NOMO-1 (cell line): ENCODE data around the gene BRIP1.
"Not testable (repeated sequence)": the region's sequence is repeated elsewhere in the genome, so short reads cannot be mapped to it uniquely, and the experiment has no call there.

ENCODE experiments used
- DNase-seq, 2 experiments: peaks; one replicate each; lab custom pipeline; 2025; ENCODE audit not compliant: unreplicated experiment in 2 of 2; lab: John Stamatoyannopoulos, UW

The BRIP1 gene

DNA sequence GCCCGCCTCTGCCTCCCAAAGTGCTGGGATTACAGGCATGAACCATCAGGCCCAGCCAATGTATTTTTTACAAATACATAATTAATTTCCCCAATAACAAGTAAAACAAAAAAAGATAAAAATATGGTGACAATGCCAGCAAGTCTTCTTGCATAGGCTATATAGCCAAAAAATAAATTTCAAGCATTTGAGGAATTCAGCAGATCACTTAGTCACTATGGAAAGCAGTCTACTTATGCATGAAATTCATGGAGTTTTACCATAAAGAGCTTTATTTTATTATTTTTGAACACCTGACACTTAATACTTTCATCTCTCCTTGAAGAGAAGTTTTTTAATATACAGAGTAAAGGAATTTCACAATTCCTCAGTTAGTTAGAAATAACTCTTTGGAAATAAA, 56.4 kb downstream of the BRIP1 start:
- no peak for DNase-seq

DNA sequence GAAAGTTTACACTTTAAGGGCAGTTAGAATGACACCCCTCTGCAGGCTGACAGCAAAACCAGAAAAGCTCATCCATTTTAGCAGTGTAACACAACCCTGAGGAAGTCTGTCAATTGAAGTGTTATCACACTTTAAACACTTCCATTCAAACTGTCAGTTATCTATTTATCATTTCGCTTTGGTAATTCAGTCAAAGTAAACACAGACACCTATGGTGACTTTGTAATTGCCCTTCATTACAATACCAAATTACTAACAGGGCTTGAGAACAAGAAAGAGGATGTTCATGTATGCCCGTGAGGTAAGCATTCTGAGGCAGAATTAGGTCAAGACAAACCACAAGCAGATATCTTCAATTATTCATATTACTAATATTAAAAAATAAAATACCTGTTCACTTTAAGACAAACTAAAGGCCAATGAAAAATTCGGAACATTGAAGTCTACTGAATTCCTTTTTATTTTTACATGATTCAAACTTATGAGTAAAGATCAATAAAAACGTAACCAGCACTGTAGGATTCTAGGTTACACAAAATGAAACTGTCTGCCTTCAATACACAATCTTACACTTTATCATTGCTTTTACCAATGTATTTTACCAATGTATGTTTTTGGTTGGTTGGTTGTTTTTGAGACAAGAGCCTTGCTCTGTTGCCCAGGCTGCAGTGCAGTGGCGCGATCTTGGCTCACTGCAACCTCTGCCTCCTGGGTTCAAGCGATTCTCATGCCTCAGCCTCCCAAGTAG, 57.1 kb downstream of the BRIP1 start:
- DNase-seq: no peak

GRCh38 chr17:61805399-61805798, 57.9 kb downstream of the BRIP1 start:
- DNase-seq: no peak

DNA sequence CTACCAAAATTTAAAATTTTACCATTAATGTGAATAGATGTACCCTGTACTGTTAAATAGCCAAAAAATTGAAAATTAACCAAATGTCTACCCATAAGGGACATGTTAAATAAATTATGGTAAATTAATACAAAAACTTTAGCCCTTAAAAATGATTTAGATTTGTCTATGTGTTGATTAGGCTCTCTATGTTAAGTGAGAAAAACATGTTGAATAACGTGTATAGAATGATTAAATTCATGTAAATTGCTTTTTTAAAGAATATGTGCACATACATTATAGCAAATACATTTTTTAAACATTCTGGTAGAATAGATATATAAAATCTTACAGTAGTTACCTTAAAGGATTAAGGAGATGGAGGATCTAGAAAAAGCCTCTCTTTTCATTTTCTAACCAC, 59.5 kb downstream of the BRIP1 start:
- DNase-seq: no peak

DNA sequence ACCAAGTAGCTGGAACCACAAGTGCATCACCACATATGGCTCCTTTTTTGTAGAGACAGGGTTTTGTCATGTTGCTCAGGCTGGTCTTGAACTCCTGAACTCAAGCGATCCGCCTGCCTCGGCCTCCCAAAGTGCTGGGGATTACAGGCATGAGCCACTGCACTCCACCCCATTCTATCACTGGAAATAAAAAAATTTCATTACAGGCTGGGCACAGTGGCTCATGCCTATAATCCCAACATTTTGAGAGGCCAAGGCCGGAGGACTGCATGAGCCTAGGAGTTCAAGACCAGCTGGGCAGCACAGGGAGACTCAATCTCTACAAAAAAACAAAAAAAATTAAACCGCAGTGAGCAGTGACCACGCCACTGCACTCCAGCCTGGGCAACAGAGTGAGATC, 60.1 kb downstream of the BRIP1 start:
- no peak for DNase-seq

DNA sequence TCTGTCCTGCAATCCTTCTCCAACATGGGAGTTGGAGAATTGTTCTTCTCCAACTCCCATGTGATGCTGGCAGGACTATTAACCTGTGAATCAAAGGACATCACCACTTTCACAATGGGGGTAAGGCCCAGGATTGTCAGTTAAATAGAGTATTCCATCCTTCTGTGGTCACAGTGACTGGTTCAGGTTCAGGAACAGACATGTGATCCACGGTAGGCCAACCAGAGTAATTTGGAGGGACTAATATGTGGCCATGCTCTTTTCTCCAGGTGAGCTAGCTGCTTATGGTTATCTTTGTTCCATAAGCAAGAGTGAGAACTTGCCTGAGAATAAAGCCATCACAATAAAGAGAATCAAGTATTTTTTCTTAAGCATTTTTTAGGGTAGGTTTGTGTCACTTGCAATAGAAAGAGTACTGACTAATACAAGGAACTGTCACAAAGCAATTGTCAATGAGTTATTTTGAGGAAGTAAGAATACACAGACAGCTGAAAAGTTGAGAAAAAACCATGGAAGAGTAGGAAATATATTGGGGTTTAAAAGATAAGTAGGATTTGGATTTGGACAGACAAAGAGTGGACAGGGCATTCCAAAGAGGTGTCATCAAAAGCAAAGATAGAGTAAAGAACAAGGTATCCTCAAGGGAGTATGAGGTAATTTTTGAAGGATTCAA, 63.4 kb downstream of the BRIP1 start:
- peak in 1 of 2 experiments; percentile 49 for DNase-seq

DNA sequence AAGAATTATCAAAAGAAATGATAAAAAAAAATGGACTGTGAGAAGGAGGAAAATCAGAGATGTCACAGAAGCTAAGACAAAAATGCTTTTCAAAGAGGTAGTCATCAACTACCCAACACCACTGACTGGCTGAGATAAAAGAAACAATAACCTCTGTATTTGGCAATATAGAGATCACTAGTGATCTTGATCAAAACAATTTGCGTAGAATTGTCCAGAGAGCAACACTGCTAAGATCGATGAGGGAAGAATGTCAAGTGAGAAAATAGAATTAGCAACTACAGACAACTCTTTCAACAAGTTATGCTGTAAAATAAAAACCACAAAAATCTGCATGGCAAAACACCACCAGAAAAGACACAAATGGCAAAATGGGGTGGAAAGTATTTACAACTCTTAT, 66.0 kb downstream of the BRIP1 start:
- DNase-seq: no peak

- DNase-seq: no peak
Measured at GRCh38 chr17:61795546-61795945, 67.8 kb downstream of the BRIP1 start.

DNA sequence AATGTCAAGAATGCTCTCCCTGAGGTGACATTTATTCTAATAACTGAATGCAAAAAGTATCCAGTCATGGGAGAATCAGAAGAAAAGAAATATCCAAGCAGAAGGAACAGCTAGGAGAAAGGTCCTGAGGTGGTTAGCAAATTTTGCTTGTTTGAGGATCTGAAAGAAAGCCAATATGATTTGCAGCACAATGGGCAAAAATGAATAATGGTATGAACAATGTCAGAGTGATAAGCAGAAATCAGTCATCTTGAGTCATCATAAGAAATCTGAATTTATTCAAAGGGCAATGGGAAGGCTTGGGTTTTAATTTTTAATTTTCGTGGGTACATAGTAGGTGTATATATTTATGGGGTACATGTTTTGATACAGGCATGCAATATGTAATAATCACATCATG, 68.5 kb downstream of the BRIP1 start:
- no peak for DNase-seq

DNA sequence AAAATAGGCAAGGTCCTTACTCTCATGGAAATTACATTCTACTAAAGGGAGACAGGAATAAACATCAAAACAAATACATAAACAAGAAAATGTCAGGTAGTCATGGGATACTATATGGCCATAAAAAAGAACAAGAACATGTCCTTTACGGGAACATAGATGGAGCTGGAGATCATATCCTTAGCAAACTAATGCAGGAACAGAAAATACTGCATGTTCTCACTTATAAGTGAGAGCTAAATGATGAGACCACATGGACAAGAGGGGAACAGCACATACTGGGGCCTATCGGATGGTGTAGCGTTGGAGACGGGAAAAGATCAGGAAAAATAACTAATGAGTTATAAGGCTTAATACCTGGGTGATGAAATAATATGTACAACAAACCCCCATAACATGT, 69.1 kb downstream of the BRIP1 start:
- DNase-seq: no peak

DNA sequence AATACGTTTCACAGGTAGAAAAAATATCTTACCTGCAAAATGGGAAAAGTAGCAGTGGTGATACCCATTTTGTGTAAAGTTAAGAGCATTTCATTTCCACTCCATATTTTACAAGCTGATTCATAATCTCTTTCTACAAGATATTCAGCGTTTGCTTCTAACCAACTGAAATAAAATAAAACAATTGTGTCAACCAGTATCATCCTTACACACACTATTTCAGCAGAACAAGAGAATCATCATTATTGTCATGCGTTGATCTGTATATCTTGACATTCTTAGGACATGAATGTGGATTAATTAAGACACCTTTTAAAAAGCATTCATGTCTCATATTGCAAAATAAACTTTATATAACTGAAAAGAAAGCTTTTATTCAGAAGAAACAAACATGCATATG, 69.8 kb downstream of the BRIP1 start:
- DNase-seq: no peak

- no peak for DNase-seq
Measured at GRCh38 chr17:61789872-61790271, 73.5 kb downstream of the BRIP1 start.

DNA sequence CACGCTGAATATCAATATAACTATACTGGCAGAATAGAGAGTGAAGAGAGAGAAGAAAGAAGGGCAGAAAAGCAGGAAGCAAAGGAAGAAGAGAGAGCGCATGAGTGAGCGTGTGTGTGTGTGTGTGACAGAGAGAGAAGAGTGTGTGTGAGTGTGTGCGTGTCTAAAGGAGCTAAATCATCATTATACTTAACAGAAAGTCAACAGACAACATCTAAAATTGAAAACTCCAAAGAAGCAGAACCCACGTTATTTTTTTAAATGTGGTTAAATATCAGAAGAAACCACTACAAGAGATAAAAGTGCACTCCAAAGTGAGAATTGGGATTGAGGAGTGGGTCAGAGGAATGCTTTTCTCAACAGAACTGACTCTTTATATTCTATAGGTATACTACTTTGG, 77.2 kb downstream of the BRIP1 start:
- peak in 1 of 2 experiments; percentile 6 for DNase-seq

- DNase-seq: no peak
Measured at GRCh38 chr17:61784510-61784909, 78.8 kb downstream of the BRIP1 start.

- no peak for DNase-seq
Measured at GRCh38 chr17:61783556-61784304, 79.6 kb downstream of the BRIP1 start.

- no peak for DNase-seq
Measured at GRCh38 chr17:61783120-61783519, 80.2 kb downstream of the BRIP1 start.

DNA sequence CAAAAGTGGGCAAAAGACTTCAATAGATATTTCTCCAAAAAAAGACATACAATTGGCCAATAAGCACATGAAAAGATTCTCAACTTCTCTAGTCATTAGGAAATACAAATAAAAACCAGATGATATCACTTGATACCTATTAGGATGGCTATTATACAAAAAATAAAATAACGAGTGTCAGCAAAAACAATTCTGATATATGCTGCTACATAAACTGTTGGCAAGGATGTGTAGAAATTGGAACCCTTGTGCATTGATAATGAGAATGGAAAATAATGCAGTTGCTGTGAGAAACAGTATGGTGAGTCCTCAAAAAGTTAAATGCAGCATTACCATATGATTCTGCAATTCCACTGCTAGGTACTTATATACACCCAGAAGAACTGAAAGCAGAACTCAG, 80.6 kb downstream of the BRIP1 start:
- DNase-seq: no peak

DNA sequence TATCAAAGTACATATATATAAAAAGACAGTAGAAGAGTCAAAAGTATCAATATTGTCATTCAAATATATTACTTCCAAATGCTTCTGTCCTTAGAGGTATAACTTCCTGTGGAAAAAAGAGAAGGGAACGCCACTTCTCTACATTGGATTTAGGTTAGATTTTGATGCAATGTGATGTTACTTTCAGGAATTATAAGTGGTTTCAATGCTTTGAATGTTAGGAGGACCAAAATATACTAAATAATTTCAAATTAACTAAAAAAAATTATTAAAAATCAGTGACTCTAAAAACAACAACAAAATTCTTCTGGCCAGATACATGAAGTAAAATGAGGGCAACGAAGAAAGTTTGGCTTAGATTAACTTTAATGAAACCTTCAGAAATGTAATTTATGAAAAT, 88.0 kb downstream of the BRIP1 start:
- DNase-seq: no peak

DNA sequence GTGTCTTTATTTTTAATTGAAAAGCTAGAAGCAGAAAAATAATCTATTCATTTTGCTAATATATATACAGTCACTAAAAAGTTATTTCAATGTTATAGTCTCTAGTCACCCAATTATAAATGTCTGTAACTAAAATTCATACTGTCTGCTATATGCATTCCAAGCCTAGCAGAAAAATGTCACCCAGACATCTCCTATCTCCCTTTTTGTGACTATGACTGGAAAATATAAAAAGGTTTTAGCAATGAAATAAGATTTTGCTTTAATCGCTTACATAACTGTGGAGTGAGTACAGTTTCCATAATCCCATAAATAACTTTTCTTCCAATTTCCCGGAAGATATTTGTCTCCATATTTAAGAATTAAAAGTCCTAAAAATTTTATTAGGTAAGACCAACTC, 88.6 kb downstream of the BRIP1 start:
- no peak for DNase-seq

- not testable (repeated sequence) for DNase-seq
Measured at GRCh38 chr17:61774087-61774486, 89.2 kb downstream of the BRIP1 start.

DNA sequence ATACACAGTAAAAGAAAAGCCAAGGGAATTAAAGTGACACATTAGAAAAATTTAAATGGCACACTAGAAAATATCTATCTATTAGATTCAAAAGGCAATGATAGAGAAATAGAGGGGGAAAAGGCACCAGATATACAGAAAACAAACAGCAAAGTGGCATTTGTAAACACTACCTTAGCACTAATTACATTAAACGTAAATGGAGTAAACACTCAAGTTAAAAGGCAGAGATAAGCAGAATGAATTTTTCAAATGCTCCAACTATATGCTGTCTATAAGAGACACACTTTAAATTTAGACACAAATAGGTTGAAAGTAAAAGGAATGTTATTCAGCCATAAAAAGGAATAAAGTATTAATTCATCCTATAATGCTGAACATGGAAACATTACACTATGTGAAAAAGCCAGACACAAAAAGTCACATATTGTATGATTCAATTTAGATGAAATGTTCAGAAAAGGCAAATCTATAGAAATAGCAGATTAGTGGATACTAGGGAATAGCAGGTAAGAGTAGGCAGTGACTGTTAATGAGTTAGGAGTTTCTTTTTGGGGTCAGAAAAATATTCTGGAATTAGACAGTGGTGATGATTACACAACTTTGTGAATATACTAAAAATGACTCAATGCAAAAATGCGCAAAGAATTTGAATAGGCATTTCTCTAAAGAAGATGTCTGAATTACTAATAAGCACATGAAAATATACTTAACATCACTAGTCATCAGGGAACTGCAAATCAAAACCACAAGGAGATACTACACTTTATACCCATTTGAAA, 92.4 kb downstream of the BRIP1 start:
- DNase-seq: no peak
